Stimulated activated CD4-positive, alpha-beta T cell treated with anti-CD3 and anti-CD28 coated beads, Interleukin-1b, Interleukin-23, amount 100 ng/mL, for 1 hour (primary cell): ENCODE measurements around the gene PNMA8A.
"Not testable (repeated sequence)": the region's sequence is repeated elsewhere in the genome, so short reads cannot be mapped to it uniquely, and the experiment has no call there.

Experiments used
- DNase-seq, 2 donors: peaks; one replicate each; pipeline ENCODE4 v3.0.0-alpha.2; 2020; ENCODE audit warnings: low read depth in 2 of 2

Gene PNMA8A

DNA sequence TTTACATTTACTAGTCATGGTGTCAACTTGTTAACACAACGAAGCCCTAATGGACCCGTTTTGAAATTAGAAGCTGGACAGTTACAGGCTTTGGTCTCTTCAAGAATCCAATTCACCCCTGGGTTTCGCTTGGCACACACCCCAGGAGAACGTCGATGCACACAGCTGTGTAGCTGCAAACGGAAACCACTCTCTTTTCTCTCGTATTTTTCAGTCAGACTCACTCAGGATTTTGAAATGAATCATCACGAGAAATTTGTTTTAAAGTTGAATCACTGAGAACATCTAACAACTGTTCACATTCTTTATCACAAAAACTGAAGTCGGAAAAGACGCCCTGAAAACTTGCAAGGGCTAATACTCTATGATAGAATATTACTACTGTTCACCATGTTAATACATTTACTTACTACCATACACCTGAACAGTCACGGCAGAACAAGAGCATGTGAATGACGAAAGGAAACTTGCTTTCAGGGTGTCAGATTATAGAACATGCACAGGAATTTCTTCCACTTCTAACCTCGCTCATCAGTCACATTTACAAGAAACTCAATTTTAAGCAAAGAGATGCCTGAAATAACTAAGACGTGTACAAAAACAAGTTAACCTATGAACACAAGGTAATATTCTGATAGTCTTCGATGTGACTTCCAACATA lies 4.7 kb downstream of the PNMA8A start:
- no peak for DNase-seq

DNA sequence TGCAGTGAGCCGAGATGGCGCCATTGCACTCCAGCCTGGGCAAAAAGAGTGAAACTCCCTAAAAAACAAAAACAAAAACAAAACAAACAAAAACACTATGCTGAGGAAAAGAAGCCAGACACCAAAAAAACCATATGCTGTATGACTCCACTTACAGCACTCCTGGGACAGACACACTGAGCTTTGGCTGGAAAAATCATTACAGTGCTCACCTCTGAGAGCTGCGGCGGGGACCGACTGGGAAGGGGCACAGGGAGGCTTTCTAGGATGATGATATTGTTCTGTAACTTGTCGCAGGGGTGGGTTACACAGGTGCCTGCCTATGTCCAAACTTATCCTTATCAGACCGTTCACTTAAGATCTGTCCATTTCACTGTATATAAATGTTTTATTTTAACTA lies 7.8 kb downstream of the PNMA8A start:
- no peak for DNase-seq

DNA sequence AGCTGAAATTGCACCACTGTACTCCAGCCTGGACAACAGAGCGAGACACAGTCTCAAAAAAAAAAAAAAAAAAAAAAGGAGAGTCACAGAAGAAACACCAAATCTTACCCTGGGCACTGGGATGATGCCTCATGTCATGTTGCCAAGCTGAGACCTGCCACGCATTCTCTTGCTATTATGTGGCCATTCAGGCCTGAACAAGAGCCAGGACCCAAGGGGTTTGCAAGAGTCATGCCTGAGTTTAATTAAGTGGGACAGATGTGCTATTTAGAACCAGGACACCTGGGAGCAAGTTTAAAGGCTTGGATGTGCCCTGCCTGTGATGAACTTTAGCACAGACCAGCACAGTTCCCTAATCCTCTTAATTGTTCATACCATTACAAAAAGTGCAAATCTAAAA lies 9.8 kb downstream of the PNMA8A start:
- no peak for DNase-seq

GRCh38 chr19:46460981-46461380 lies 10.4 kb downstream of the PNMA8A start:
- no peak for DNase-seq

DNA sequence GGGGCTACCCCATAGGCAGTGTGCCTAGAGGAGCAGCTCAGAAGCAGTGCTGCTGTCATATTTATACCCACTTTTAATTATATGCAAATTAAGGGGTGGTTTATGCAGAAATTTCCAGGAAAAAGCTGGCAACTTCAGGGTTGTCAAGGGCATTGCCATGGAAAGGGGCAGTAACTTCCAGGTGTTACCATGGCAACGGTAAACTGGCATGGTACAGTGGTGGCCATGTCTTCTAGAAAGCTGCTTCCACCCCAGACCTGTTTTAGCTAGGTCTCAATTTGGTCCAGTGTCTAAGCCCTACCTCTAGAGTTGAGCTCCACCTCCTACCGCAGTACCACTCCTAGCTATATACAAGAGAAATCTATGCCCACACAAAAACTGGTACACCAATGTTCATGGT lies 11.3 kb downstream of the PNMA8A start:
- DNase-seq, result no peak

GRCh38 chr19:46456930-46457329 lies 14.4 kb downstream of the PNMA8A start:
- DNase-seq, result no peak

- DNase-seq, result no peak
Measured at GRCh38 chr19:46454244-46454643, 17.1 kb downstream of the PNMA8A start.

GRCh38 chr19:46453661-46454060 lies 17.7 kb downstream of the PNMA8A start:
- no peak for DNase-seq

- no peak for DNase-seq
Measured at GRCh38 chr19:46452186-46452585, 19.2 kb downstream of the PNMA8A start.

- DNase-seq, result no peak
Measured at GRCh38 chr19:46451352-46451751, 20.0 kb downstream of the PNMA8A start.

DNA sequence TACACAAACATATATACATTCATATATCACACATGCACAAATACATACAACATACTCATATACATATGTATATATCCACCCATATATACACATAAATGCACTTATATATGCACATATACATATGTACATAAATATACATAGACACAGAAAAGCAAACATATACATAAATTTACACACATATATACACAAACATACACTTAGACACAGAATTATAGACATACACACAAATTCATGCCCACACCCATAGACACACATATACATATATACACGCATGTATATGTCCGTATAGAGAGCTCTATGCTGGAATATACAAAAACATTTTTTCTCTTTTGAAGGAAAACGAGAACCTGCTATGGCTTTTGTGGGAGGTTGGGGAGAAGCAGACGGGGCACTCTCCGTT lies 20.6 kb downstream of the PNMA8A start:
- no peak for DNase-seq

DNA sequence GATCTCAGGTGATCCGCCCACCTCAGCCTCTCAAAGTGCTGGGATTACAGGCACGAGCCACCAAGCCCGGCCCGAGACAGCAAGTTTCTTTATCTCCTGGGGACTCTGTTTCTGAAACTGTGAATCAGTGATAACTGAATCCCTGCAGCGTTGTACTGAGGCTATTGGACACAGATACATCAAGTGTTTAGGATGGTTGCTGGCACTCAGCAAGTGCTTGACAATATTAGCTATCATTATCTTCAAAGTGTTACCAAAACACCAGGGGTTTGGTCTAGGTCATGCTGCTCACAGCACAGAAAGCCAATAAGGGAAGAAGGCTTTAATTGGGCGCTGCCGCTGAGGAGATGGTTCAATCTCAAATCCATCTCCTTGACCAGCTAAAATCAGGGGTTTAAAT lies 22.1 kb downstream of the PNMA8A start:
- DNase-seq, result no peak

GRCh38 chr19:46448601-46449000 lies 22.8 kb downstream of the PNMA8A start:
- no peak for DNase-seq

- no peak for DNase-seq
Measured at GRCh38 chr19:46447824-46448223, 23.5 kb downstream of the PNMA8A start.

DNA sequence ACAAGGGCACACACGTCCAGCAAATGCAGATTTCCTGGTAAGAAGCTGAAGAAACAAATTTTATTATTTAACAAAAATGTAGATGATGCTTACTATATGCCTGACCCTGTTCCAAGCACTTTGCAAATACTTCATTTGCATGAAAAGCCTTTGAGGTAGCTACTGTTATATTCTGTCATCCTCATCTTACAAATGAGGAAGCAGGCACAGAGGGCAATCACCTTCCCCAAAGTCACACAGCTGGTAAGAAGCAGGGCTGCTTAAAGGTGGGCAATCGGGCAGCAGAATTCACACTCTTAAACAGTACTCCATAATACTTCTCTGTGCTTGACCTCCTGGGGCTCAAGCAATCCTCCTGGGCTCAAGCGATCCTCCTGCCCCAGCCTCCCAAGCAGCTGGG lies 24.4 kb downstream of the PNMA8A start:
- no peak for DNase-seq

DNA sequence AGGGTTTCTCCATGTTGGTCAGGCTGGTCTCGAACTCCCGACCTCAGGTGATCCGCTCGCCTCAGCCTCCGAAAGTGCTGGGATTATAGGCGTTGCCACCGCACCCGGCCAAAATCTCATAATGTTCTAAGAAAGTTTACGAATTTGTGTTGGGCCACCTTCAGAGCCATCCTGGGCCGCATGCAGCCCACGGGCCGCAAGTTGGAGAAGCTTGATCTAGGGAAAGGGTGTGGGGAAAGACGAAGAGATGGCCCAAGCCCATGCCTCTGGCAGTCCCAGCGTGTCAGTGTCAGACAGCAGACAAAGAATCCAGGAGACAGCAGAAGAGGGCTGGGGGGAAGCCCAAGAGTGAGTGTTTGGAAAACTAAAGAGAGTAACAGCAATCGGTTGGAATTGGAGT lies 25.3 kb downstream of the PNMA8A start:
- DNase-seq, result no peak

GRCh38 chr19:46442808-46443450 lies 28.4 kb downstream of the PNMA8A start:
- DNase-seq, result no peak

GRCh38 chr19:46441866-46442265 lies 29.5 kb downstream of the PNMA8A start:
- DNase-seq, result no peak

DNA sequence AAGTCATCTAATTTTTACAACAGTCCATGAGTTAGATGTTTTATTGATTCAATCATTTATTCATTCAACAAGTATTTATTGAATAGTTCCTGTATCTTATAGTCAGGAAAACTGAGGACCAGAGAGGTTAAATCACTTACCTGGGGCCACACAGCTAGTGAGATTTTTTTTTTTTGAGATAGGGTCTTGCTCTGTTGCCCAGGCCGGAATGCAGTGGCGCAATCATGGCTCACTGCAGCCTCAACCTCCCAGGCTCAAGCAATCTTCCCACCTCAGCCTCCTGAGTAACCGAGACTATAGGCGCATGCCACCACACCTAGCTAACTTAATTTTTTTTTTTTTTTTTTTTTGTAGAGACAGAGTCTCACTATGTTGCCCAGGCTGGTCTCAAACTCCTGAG lies 35.7 kb downstream of the PNMA8A start:
- DNase-seq, result not testable (repeated sequence)

GRCh38 chr19:46435009-46435408 lies 36.4 kb downstream of the PNMA8A start:
- DNase-seq, result no peak

DNA sequence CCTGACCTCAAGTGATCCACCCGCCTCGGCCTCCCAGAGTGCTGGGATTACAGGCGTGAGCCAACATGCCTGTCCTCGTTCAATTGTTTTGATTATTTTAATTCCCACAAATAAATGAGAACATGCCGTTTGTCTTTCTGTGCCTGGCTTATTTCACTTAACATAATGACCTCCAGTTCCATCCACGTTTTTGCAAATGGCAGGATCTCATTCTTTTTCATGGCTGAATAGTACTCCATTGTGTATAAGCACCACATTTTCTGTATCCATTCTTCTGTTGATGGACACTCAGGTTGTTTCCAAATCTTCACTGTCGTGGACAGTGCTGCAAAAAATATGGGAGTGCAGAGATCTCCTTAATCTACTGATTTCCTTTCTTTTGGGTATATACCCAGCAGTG lies 37.9 kb downstream of the PNMA8A start:
- not testable (repeated sequence) for DNase-seq

- DNase-seq, result no peak
Measured at GRCh38 chr19:46431824-46432223, 39.5 kb downstream of the PNMA8A start.

DNA sequence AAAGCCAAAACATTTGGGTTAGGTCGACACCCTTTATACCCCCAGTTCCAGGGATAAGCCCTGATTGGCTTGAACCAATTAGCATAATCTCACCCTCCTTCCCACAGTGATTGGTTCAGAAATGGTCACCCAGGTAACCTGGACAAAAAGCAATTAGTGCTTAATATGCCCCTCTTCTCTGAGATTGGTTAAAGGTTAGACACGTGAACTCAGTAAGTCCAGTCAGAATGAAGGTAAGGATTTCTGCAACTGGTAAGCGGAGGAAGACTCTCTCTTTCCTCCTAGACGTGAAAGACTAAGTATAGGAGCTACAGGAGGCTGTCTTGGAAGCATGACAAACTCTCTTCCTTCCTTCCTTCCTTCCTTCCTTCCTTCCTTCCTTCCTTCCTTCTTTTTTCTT lies 41.4 kb downstream of the PNMA8A start:
- no peak for DNase-seq
